Thoracic aorta (tissue), 2 donors: ENCODE data around the gene UPP1. TPM values are rescaled to one million over a fixed set of nuclear protein-coding genes. Genes with fewer than 3 reads are reported as not detected.
"Not testable (repeated sequence)": the region's sequence is repeated elsewhere in the genome, so short reads cannot be mapped to it uniquely, and the experiment has no call there.

Experiments used
- ATAC-seq: fragments of 150-250 bp; one replicate; pipeline ENCODE4 v1.8.0; 2017; ENCODE audit warnings: low read depth; ENCODE audit not compliant: insufficient number of reproducible peaks, low FRiP score
- DNase-seq: peaks from one replicate; pipeline ENCODE4 v3.0.0-alpha.2; 2020; ENCODE audit warnings: low spot score
- H3K27ac ChIP-seq, 2 donors: fragments of 200-600 bp; sonication (generic); 1 replicate in 1 of 2; 2 replicates in 1 of 2; pipeline ENCODE4 v1.5.1; 2016; ENCODE audit warnings: mild to moderate bottlenecking in 2 of 2, moderate library complexity in 2 of 2
- H3K27me3 ChIP-seq: fragments of 200-600 bp; sonication (generic); replicated peaks from 2 replicates; pipeline ENCODE4 v1.6.0; 2016; ENCODE audit warnings: mild to moderate bottlenecking; ENCODE audit not compliant: insufficient read depth
- H3K36me3 ChIP-seq: fragments of 200-600 bp; sonication (generic); one replicate; pipeline ENCODE4 v1.5.1; 2016
- H3K4me1 ChIP-seq, 2 donors: fragments of 200-600 bp; sonication (generic); 1 replicate in 1 of 2; 2 replicates in 1 of 2; pipeline versions ENCODE4 v1.5.1 to v1.6.0; 2016; ENCODE audit warnings: low read depth in 2 of 2, mild to moderate bottlenecking in 1 of 2; ENCODE audit not compliant: control insufficient read depth in 1 of 2
- H3K4me3 ChIP-seq: fragments of 200-600 bp; sonication (generic); 2 replicates; pipeline ENCODE4 v1.5.1; 2016; ENCODE audit warnings: mild to moderate bottlenecking
- H3K9me3 ChIP-seq: fragments of 200-600 bp; sonication (generic); 2 replicates; pipeline ENCODE4 v1.5.1; 2016
- total RNA-seq, 2 donors: library from RNA; depleted of rRNA; stranded (reverse); fragments of >200 nt; gene quantifications; one replicate each; pipeline versions ENCODE4 v1.1.0 to v1.2.3, GENCODE V29; 2016
- TF ChIP-seq, protein P1 (sequence below): fragments of 200-600 bp; sonication (generic); IDR thresholded peaks from one replicate; pipeline ENCODE4 v1.5.1; 2019; ENCODE audit warnings: antibody characterized with exemption

The UPP1 gene
- total RNA-seq, 2 donors from 2014 or later = 18.0 to 66.1 TPM

- ATAC-seq (no peak), DNase-seq (no peak)
- no peaks in the 10 kb centered on the region for H3K36me3 ChIP-seq
- H3K27ac ChIP-seq = no peak overlapping the region
- H3K4me3 ChIP-seq = no peak overlapping the region
- no peaks in the 10 kb centered on the region for H3K27me3 ChIP-seq
- peaks cover 0 to 3% of the 10 kb centered on the region in 2 donors for H3K4me1 ChIP-seq
- TF ChIP-seq, protein P1, sequence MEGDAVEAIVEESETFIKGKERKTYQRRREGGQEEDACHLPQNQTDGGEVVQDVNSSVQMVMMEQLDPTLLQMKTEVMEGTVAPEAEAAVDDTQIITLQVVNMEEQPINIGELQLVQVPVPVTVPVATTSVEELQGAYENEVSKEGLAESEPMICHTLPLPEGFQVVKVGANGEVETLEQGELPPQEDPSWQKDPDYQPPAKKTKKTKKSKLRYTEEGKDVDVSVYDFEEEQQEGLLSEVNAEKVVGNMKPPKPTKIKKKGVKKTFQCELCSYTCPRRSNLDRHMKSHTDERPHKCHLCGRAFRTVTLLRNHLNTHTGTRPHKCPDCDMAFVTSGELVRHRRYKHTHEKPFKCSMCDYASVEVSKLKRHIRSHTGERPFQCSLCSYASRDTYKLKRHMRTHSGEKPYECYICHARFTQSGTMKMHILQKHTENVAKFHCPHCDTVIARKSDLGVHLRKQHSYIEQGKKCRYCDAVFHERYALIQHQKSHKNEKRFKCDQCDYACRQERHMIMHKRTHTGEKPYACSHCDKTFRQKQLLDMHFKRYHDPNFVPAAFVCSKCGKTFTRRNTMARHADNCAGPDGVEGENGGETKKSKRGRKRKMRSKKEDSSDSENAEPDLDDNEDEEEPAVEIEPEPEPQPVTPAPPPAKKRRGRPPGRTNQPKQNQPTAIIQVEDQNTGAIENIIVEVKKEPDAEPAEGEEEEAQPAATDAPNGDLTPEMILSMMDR = no peak
- no peaks in the 10 kb centered on the region for H3K9me3 ChIP-seq
These were observed 14.8 kb upstream of the UPP1 start for GRCh38 chr7:48074204-48074654.

GRCh38 chr7:48077423-48077822 is 11.6 kb upstream of the UPP1 start:
- TF ChIP-seq, protein P1 = no peak
- DNase-seq (no peak), ATAC-seq (no peak)
- no peaks in the 10 kb centered on the region for H3K36me3 ChIP-seq
- H3K9me3 ChIP-seq = no peaks in the 10 kb centered on the region
- H3K4me1 ChIP-seq = peaks cover 0 to 3% of the 10 kb centered on the region in 2 donors
- no peaks in the 10 kb centered on the region for H3K27me3 ChIP-seq
- no peak overlapping the region for H3K4me3 ChIP-seq
- H3K27ac ChIP-seq = no peak overlapping the region

DNA sequence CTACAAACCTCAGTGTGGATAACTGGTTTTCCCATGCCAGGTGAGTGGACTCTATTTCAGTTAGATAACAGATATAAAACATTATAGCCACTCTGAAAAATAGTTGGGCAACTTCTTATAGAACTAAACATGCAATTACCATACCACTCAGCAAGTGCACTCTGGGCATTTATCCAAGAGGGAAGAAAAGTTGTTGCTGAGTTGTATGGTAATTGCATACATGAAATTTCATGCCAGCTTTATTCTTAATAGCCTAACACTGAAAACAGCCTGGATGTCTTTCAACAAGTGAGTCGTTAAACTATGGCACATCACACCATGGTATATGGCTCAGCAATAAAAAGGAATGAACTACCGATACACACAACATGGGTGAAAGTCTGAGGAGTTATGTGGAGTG is 10.6 kb upstream of the UPP1 start:
- DNase-seq (no peak), ATAC-seq (no peak)
- H3K36me3 ChIP-seq = no peaks in the 10 kb centered on the region
- no peak overlapping the region for H3K27ac ChIP-seq
- H3K27me3 ChIP-seq = no peaks in the 10 kb centered on the region
- peaks cover 0 to 3% of the 10 kb centered on the region in 2 donors for H3K4me1 ChIP-seq
- TF ChIP-seq, protein P1 = no peak
- no peak overlapping the region for H3K4me3 ChIP-seq
- no peaks in the 10 kb centered on the region for H3K9me3 ChIP-seq

GRCh38 chr7:48082378-48082777 is 6.7 kb upstream of the UPP1 start:
- not testable (repeated sequence) for H3K36me3 ChIP-seq, H3K27me3 ChIP-seq, H3K27ac ChIP-seq, H3K9me3 ChIP-seq, H3K4me3 ChIP-seq, DNase-seq, ATAC-seq
- peaks cover 22 to 31% of the 10 kb centered on the region in 2 donors for H3K4me1 ChIP-seq

DNA sequence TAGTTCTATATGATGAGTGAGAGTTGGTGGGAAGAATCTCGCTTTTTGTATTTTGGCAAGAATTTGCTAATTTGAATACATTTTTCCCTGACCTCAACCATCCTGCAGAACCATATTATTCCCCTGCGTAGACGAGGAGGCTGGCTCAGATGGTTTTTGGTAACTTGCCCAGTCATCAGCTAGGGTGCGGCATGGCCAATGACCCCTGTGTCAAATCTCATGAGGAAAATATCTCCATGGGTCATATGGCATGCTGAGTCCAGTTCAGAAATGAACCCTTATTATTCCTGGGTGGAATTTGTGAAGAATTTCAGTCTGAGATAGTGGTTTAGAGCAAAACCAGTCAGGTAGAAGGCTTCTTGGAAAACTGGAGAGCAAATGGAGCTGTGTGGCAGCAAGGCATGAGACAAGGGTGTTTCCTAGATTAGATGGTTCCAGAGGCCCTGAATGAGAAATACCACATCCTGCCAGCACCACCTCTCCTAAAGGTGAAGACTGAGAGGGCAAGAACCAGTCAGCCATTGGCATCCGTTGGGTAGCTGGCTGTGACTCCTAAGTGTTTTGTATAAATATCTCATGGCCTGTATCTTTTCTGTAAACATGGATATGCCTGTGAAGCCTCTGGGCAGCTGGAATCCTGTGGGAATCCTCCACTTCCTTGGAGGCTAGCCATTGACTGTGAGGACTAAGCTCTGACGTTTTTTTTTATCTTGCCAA is 5.8 kb upstream of the UPP1 start:
- Histone ChIP-seq H3K4me1 (peaks cover 27 to 40% of the 10 kb centered on the region in 2 donors), H3K4me3 (no peak overlapping the region), H3K27me3 (no peaks in the 10 kb centered on the region), H3K27ac (no peak overlapping the region), H3K9me3 (no peaks in the 10 kb centered on the region), H3K36me3 (no peaks in the 10 kb centered on the region)
- DNase-seq = no peak
- TF ChIP-seq, protein P1 = no peak
- no peak for ATAC-seq
